GM21360 (cell line): ENCODE results near the gene ITIH1.
A peak's percentile ranks its signal among the peaks of the same experiment; 100 is the strongest.
"Not testable (repeated sequence)": the region's sequence is repeated elsewhere in the genome, so short reads cannot be mapped to it uniquely, and the experiment has no call there.

Experiments
- ATAC-seq: cut with Tn5 transposase; IDR thresholded peaks from one replicate; pipeline ENCODE4 v1.9.1; 2021; ENCODE audit warnings: mild to moderate bottlenecking, moderate library complexity; ENCODE audit not compliant: unreplicated experiment

The ITIH1 gene

GRCh38 chr3:52774901-52775864 is 2.2 kb upstream of the ITIH1 start:
- no peak for ATAC-seq

GRCh38 chr3:52775877-52776276 is 1.5 kb upstream of the ITIH1 start:
- no peak for ATAC-seq

- not testable (repeated sequence) for ATAC-seq
Measured at GRCh38 chr3:52776486-52776885, 913 bp upstream of the ITIH1 start.

- ATAC-seq, result no peak
Measured at GRCh38 chr3:52777959-52778805, 783 bp downstream of the ITIH1 start.

- ATAC-seq, result peak; percentile 69
Measured at GRCh38 chr3:52779011-52779836, 1.8 kb downstream of the ITIH1 start.

GRCh38 chr3:52779837-52780585 is 2.6 kb downstream of the ITIH1 start:
- no peak for ATAC-seq

GRCh38 chr3:52781741-52782140 is 4.3 kb downstream of the ITIH1 start:
- ATAC-seq, result no peak

GRCh38 chr3:52782412-52783210 is 5.2 kb downstream of the ITIH1 start:
- ATAC-seq, result no peak

- ATAC-seq, result no peak
Measured at GRCh38 chr3:52783211-52783555, 5.8 kb downstream of the ITIH1 start.

- ATAC-seq, result no peak
Measured at GRCh38 chr3:52784021-52784621, 6.7 kb downstream of the ITIH1 start.

GRCh38 chr3:52784931-52785590 is 7.7 kb downstream of the ITIH1 start:
- no peak for ATAC-seq

- no peak for ATAC-seq
Measured at GRCh38 chr3:52786330-52787215, 9.2 kb downstream of the ITIH1 start.

GRCh38 chr3:52787246-52787645 is 9.8 kb downstream of the ITIH1 start:
- ATAC-seq, result no peak

- ATAC-seq, result no peak
Measured at GRCh38 chr3:52787672-52788625, 10.6 kb downstream of the ITIH1 start.

GRCh38 chr3:52788890-52789745 is 11.7 kb downstream of the ITIH1 start:
- no peak for ATAC-seq

- ATAC-seq, result no peak
Measured at GRCh38 chr3:52789746-52790040, 12.3 kb downstream of the ITIH1 start.
